ENCODE data around the gene IDE.
"Not testable (repeated sequence)": the region's sequence is repeated elsewhere in the genome, so short reads cannot be mapped to it uniquely, and the experiment has no call there.

The IDE gene

GRCh38 chr10:92407305-92408016 lies 166.4 kb downstream of the IDE start:
- H3K9me2 ChIP-seq (replicated peaks; ENCODE audit: low read depth, low read length), result no peaks in the 10 kb centered on the region
- no peak overlapping the region for H3K4me2 ChIP-seq (ENCODE audit: low read depth, low read length, poor library complexity, severe bottlenecking)
- 0 out of 2 replicates have a peak overlapping the region, but pooled peaks have one; percentile 55 for H2AFZ ChIP-seq (ENCODE audit: low read length)
- H3K79me2 ChIP-seq (ENCODE audit: insufficient read depth, low read length), result no peaks in the 10 kb centered on the region
- H3F3A ChIP-seq (ENCODE audit: low read depth), result no peaks in the 10 kb centered on the region
- no peaks in the 10 kb centered on the region for H3K9me3 ChIP-seq (ENCODE audit: insufficient read depth, low read depth, low read length)
- H4K20me1 ChIP-seq (ENCODE audit: insufficient read depth, low read length, poor library complexity, severe bottlenecking), result no peaks in the 10 kb centered on the region
- H3K27me3 ChIP-seq (ENCODE audit: insufficient read depth, low read length, poor library complexity, severe bottlenecking), result no peaks in the 10 kb centered on the region
- no peak overlapping the region for H3K4me3 ChIP-seq (ENCODE audit: low read length, poor library complexity, severe bottlenecking)
- H3K36me3 ChIP-seq (ENCODE audit: insufficient read depth, low read length), result no peaks in the 10 kb centered on the region
- no peaks in the 10 kb centered on the region for H3K4me1 ChIP-seq (ENCODE audit: insufficient read depth, low read length, poor library complexity, severe bottlenecking)
- no peak for TF ChIP-seq EZH2phosphoT487 (IDR thresholded peaks at IDR 0.05; ENCODE audit: borderline replicate concordance)
- TF ChIP-seq, protein P1, sequence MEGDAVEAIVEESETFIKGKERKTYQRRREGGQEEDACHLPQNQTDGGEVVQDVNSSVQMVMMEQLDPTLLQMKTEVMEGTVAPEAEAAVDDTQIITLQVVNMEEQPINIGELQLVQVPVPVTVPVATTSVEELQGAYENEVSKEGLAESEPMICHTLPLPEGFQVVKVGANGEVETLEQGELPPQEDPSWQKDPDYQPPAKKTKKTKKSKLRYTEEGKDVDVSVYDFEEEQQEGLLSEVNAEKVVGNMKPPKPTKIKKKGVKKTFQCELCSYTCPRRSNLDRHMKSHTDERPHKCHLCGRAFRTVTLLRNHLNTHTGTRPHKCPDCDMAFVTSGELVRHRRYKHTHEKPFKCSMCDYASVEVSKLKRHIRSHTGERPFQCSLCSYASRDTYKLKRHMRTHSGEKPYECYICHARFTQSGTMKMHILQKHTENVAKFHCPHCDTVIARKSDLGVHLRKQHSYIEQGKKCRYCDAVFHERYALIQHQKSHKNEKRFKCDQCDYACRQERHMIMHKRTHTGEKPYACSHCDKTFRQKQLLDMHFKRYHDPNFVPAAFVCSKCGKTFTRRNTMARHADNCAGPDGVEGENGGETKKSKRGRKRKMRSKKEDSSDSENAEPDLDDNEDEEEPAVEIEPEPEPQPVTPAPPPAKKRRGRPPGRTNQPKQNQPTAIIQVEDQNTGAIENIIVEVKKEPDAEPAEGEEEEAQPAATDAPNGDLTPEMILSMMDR (conservative IDR thresholded peaks at IDR 0.05; ENCODE audit: low read length), result no peak
- H3K9ac ChIP-seq (ENCODE audit: low read depth, low read length, poor library complexity, severe bottlenecking), result no peak overlapping the region

- Histone ChIP-seq H3K79me2 (ENCODE audit: insufficient read depth, low read length) (no peaks in the 10 kb centered on the region), H3K9me3 (ENCODE audit: insufficient read depth, low read depth, low read length) (no peaks in the 10 kb centered on the region), H3F3A (ENCODE audit: low read depth) (no peaks in the 10 kb centered on the region), H3K4me1 (ENCODE audit: insufficient read depth, low read length, poor library complexity, severe bottlenecking) (no peaks in the 10 kb centered on the region), H3K4me3 (ENCODE audit: low read length, poor library complexity, severe bottlenecking) (no peak overlapping the region), H3K4me2 (ENCODE audit: low read depth, low read length, poor library complexity, severe bottlenecking) (no peak overlapping the region), H3K9ac (ENCODE audit: low read depth, low read length, poor library complexity, severe bottlenecking) (no peak overlapping the region), H4K20me1 (ENCODE audit: insufficient read depth, low read length, poor library complexity, severe bottlenecking) (no peaks in the 10 kb centered on the region), H3K27me3 (ENCODE audit: insufficient read depth, low read length, poor library complexity, severe bottlenecking) (no peaks in the 10 kb centered on the region), H3K36me3 (ENCODE audit: insufficient read depth, low read length) (no peaks in the 10 kb centered on the region), H3K9me2 (replicated peaks; ENCODE audit: low read depth, low read length) (no peaks in the 10 kb centered on the region), H2AFZ (ENCODE audit: low read length) (no peak overlapping the region)
- TF ChIP-seq, protein P1 (conservative IDR thresholded peaks at IDR 0.05; ENCODE audit: low read length), result no peak
- no peak for TF ChIP-seq EZH2phosphoT487 (IDR thresholded peaks at IDR 0.05; ENCODE audit: borderline replicate concordance)
These were observed 168.4 kb downstream of the IDE start for GRCh38 chr10:92405419-92405924.

DNA sequence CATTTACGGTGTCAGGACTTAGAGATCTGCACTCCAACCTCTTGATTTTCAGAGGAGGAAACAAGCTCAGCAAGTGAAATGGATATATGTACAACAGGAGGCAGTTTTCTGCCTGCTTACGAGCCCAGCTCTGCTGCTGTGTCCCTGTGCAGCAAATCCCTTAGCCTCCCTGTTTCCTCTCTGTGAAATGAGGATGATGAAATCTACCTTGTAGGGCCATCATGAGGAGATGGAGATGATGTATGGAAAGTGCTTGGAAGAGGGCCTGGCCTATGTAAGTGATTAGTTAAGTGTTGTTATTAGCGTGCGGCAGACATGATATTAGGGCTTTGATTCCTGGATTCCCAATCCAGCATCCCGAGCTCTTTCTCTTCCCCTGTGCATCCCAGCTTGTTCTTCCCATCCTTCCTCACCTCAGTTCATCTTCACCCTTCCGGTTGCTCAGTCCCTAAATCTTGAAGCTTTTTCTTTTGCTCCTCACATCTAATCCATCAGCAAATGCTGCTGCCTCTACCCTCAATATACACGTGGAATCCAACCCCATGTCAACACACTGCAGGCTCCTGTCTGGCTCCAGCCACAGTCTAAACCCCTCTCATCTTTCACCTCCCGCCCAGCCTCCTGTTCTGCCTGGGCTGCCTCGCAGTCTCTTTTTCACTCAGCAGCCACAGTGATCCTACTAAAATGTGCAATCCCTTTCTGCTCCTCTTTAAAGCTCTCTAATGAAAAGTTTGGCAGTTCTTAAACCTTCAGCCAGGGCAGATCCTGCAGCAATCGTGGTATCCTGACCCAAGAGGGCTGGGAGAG lies 169.1 kb downstream of the IDE start:
- Histone ChIP-seq H3K79me2 (ENCODE audit: insufficient read depth, low read length) (no peaks in the 10 kb centered on the region), H3K4me1 (ENCODE audit: insufficient read depth, low read length, poor library complexity, severe bottlenecking) (no peaks in the 10 kb centered on the region), H3K36me3 (ENCODE audit: insufficient read depth, low read length) (no peaks in the 10 kb centered on the region), H3K4me2 (ENCODE audit: low read depth, low read length, poor library complexity, severe bottlenecking) (no peak overlapping the region), H3K9ac (ENCODE audit: low read depth, low read length, poor library complexity, severe bottlenecking) (no peak overlapping the region), H3K9me2 (replicated peaks; ENCODE audit: low read depth, low read length) (no peaks in the 10 kb centered on the region), H2AFZ (ENCODE audit: low read length) (no peak overlapping the region), H3K9me3 (ENCODE audit: insufficient read depth, low read depth, low read length) (no peaks in the 10 kb centered on the region), H4K20me1 (ENCODE audit: insufficient read depth, low read length, poor library complexity, severe bottlenecking) (no peaks in the 10 kb centered on the region), H3K27me3 (ENCODE audit: insufficient read depth, low read length, poor library complexity, severe bottlenecking) (no peaks in the 10 kb centered on the region), H3F3A (ENCODE audit: low read depth) (no peaks in the 10 kb centered on the region), H3K4me3 (ENCODE audit: low read length, poor library complexity, severe bottlenecking) (no peak overlapping the region)
- no peak for TF ChIP-seq EZH2phosphoT487 (IDR thresholded peaks at IDR 0.05; ENCODE audit: borderline replicate concordance)
- TF ChIP-seq, protein P1 (conservative IDR thresholded peaks at IDR 0.05; ENCODE audit: low read length), result no peak

- H3K36me3 ChIP-seq (ENCODE audit: insufficient read depth, low read length), result not testable (repeated sequence)
These were observed 171.7 kb downstream of the IDE start for GRCh38 chr10:92402234-92402633.

More at GRCh38 chr10:92402234-92402633, 171.7 kb downstream of the IDE start:
- H3K79me2 ChIP-seq (ENCODE audit: insufficient read depth, low read length); H2AFZ ChIP-seq (ENCODE audit: low read length); H3K4me1 ChIP-seq (ENCODE audit: insufficient read depth, low read length, poor library complexity, severe bottlenecking); H3K9me3 ChIP-seq (ENCODE audit: insufficient read depth, low read depth, low read length); H4K20me1 ChIP-seq (ENCODE audit: insufficient read depth, low read length, poor library complexity, severe bottlenecking); H3F3A ChIP-seq (ENCODE audit: low read depth); H3K9me2 ChIP-seq (replicated peaks; ENCODE audit: low read depth, low read length); H3K27me3 ChIP-seq (ENCODE audit: insufficient read depth, low read length, poor library complexity, severe bottlenecking); H3K9ac ChIP-seq (ENCODE audit: low read depth, low read length, poor library complexity, severe bottlenecking); H3K4me2 ChIP-seq (ENCODE audit: low read depth, low read length, poor library complexity, severe bottlenecking); H3K4me3 ChIP-seq (ENCODE audit: low read length, poor library complexity, severe bottlenecking): not testable (repeated sequence)
